Measurements from ENCODE around the gene MAGI2. TPM values are rescaled to one million over a fixed set of nuclear protein-coding genes. Genes with fewer than 3 reads are reported as not detected.

MAGI2 gene
- total and polyA plus RNA-seq, 2 of the 13 experiments (the other 11 are each of a cell fraction or from before 2014, with no cell fraction given), result 1.5 to 3.8 TPM

DNA sequence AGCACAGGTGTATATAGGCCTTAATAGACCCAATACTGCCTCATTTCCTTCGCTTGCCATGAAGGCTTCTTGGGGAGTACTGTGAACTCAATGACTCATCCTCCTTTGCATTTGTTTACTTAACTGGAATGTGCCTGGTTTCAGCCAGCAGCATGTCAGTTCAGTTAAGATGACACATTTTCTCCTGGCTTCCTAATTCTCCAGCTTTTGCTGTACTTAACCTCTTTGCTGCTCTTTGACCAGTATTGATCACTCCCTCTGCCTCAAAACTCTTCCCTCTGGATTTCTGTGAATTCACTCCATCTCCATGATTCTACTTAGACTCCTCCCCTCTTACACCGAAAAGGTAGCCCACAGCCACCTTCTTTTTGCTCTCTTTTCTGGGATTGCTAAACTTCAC is 135.7 kb downstream of the MAGI2 start (continued):
- TF ChIP-seq, protein P1, sequence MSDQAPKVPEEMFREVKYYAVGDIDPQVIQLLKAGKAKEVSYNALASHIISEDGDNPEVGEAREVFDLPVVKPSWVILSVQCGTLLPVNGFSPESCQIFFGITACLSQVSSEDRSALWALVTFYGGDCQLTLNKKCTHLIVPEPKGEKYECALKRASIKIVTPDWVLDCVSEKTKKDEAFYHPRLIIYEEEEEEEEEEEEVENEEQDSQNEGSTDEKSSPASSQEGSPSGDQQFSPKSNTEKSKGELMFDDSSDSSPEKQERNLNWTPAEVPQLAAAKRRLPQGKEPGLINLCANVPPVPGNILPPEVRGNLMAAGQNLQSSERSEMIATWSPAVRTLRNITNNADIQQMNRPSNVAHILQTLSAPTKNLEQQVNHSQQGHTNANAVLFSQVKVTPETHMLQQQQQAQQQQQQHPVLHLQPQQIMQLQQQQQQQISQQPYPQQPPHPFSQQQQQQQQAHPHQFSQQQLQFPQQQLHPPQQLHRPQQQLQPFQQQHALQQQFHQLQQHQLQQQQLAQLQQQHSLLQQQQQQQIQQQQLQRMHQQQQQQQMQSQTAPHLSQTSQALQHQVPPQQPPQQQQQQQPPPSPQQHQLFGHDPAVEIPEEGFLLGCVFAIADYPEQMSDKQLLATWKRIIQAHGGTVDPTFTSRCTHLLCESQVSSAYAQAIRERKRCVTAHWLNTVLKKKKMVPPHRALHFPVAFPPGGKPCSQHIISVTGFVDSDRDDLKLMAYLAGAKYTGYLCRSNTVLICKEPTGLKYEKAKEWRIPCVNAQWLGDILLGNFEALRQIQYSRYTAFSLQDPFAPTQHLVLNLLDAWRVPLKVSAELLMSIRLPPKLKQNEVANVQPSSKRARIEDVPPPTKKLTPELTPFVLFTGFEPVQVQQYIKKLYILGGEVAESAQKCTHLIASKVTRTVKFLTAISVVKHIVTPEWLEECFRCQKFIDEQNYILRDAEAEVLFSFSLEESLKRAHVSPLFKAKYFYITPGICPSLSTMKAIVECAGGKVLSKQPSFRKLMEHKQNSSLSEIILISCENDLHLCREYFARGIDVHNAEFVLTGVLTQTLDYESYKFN (CRISPR knock-in tag; conservative IDR thresholded peaks at IDR 0.05), result peak; percentile 54
- TF ChIP-seq JUND (CRISPR knock-in tag; IDR thresholded peaks at IDR 0.05) (peak; percentile 77), CBFB (CRISPR knock-in tag; IDR thresholded peaks at IDR 0.05) (no peak), RFX3 (CRISPR knock-in tag; IDR thresholded peaks at IDR 0.05) (no peak), KAT7 (CRISPR knock-in tag; IDR thresholded peaks at IDR 0.05; ENCODE audit: borderline replicate concordance) (no peak), SOX6 (IDR thresholded peaks at IDR 0.05) (no peak), SOX6 (CRISPR knock-in tag; IDR thresholded peaks at IDR 0.05) (0 out of 2 replicates have a peak, but pooled peaks have one; percentile 20), TCF7 (IDR thresholded peaks at IDR 0.05; ENCODE audit: low read depth) (no peak), NCOA2 (CRISPR knock-in tag; IDR thresholded peaks at IDR 0.05) (peak; percentile 41; the same call in 1 of the 2 replicates), ZNF816 (CRISPR knock-in tag; IDR thresholded peaks at IDR 0.05; ENCODE audit: borderline replicate concordance) (no peak), SETDB1 (CRISPR knock-in tag; IDR thresholded peaks at IDR 0.05; ENCODE audit: borderline replicate concordance) (no peak)
- TF ChIP-seq, protein P2, sequence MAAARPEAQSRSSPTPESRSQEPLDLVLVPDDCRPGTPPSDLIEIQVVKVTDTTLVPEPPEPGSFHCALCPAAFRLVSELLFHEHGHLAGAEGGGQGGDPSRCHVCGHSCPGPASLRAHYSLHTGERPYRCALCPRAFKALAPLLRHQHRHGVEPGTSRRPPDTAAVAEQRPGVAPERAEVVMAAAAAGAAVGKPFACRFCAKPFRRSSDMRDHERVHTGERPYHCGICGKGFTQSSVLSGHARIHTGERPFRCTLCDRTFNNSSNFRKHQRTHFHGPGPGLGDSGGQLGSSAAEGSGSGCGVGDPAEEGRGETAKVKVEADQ (CRISPR knock-in tag; IDR thresholded peaks at IDR 0.05; ENCODE audit: borderline replicate concordance), result no peak
- TF ChIP-seq, protein P3, sequence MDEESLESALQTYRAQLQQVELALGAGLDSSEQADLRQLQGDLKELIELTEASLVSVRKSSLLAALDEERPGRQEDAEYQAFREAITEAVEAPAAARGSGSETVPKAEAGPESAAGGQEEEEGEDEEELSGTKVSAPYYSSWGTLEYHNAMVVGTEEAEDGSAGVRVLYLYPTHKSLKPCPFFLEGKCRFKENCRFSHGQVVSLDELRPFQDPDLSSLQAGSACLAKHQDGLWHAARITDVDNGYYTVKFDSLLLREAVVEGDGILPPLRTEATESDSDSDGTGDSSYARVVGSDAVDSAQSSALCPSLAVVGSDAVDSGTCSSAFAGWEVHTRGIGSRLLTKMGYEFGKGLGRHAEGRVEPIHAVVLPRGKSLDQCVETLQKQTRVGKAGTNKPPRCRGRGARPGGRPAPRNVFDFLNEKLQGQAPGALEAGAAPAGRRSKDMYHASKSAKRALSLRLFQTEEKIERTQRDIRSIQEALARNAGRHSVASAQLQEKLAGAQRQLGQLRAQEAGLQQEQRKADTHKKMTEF (CRISPR knock-in tag; IDR thresholded peaks at IDR 0.05), result peak; percentile 41; the same call in 1 of the 2 replicates
- TF ChIP-seq, protein P4, sequence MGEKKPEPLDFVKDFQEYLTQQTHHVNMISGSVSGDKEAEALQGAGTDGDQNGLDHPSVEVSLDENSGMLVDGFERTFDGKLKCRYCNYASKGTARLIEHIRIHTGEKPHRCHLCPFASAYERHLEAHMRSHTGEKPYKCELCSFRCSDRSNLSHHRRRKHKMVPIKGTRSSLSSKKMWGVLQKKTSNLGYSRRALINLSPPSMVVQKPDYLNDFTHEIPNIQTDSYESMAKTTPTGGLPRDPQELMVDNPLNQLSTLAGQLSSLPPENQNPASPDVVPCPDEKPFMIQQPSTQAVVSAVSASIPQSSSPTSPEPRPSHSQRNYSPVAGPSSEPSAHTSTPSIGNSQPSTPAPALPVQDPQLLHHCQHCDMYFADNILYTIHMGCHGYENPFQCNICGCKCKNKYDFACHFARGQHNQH (CRISPR knock-in tag; IDR thresholded peaks at IDR 0.05), result 0 out of 2 replicates have a peak, but pooled peaks have one; percentile 30
- TF ChIP-seq, protein P5, sequence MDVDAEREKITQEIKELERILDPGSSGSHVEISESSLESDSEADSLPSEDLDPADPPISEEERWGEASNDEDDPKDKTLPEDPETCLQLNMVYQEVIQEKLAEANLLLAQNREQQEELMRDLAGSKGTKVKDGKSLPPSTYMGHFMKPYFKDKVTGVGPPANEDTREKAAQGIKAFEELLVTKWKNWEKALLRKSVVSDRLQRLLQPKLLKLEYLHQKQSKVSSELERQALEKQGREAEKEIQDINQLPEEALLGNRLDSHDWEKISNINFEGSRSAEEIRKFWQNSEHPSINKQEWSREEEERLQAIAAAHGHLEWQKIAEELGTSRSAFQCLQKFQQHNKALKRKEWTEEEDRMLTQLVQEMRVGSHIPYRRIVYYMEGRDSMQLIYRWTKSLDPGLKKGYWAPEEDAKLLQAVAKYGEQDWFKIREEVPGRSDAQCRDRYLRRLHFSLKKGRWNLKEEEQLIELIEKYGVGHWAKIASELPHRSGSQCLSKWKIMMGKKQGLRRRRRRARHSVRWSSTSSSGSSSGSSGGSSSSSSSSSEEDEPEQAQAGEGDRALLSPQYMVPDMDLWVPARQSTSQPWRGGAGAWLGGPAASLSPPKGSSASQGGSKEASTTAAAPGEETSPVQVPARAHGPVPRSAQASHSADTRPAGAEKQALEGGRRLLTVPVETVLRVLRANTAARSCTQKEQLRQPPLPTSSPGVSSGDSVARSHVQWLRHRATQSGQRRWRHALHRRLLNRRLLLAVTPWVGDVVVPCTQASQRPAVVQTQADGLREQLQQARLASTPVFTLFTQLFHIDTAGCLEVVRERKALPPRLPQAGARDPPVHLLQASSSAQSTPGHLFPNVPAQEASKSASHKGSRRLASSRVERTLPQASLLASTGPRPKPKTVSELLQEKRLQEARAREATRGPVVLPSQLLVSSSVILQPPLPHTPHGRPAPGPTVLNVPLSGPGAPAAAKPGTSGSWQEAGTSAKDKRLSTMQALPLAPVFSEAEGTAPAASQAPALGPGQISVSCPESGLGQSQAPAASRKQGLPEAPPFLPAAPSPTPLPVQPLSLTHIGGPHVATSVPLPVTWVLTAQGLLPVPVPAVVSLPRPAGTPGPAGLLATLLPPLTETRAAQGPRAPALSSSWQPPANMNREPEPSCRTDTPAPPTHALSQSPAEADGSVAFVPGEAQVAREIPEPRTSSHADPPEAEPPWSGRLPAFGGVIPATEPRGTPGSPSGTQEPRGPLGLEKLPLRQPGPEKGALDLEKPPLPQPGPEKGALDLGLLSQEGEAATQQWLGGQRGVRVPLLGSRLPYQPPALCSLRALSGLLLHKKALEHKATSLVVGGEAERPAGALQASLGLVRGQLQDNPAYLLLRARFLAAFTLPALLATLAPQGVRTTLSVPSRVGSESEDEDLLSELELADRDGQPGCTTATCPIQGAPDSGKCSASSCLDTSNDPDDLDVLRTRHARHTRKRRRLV (CRISPR knock-in tag; IDR thresholded peaks at IDR 0.05), result no peak
- TF ChIP-seq, protein P6, sequence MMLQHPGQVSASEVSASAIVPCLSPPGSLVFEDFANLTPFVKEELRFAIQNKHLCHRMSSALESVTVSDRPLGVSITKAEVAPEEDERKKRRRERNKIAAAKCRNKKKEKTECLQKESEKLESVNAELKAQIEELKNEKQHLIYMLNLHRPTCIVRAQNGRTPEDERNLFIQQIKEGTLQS (CRISPR knock-in tag; IDR thresholded peaks at IDR 0.05), result peak; percentile 76
